ENCODE data around the gene CDC14A. TPM values are rescaled to one million over a fixed set of nuclear protein-coding genes. Genes with fewer than 3 reads are reported as not detected.

CDC14A gene
- total and polyA plus RNA-seq, 2 donors (not counting 1 experiment from before 2014, with no cell fraction given): 1.4 to 3.5 TPM

DNA sequence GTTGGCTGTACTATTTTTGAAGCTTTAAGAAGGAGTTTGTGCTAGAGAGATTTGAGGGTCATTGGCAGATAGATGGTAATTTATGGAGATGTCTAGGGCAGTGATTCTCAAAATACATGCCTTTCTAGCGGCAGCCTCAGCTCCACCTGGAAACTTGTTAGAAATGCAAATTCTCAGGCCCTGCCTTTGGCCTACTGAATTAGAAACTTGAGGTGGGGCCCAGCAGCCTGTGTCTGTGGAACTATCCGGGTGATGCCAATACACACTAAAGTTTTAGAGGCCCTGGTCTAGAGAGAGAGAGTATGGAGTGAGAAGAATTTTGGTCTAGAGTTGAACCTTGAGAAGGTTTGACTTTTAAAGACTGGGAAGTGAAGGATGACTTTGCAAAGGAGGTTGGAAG, 82.5 kb downstream of the CDC14A start:
- H3K27ac ChIP-seq (ENCODE audit: insufficient read depth, low read length): no peak overlapping the region
- H3K4me1 ChIP-seq (ENCODE audit: control insufficient read depth, extremely low read depth, insufficient read depth, low read length): no peaks in the 10 kb centered on the region
- no peaks in the 10 kb centered on the region for H3K36me3 ChIP-seq (ENCODE audit: control insufficient read depth, insufficient read depth, low read length)
- H3K4me2 ChIP-seq (ENCODE audit: extremely low read depth, insufficient read depth, low read length): no peak overlapping the region
- no peaks in the 10 kb centered on the region for H3K79me2 ChIP-seq (ENCODE audit: control insufficient read depth, insufficient read depth, low read length)
- no peak for DNase-seq (ENCODE audit: low read depth in 2 of 2)
- no peak overlapping the region for H3K9ac ChIP-seq (ENCODE audit: insufficient read depth, low read length)
- no peaks in the 10 kb centered on the region for H3K27me3 ChIP-seq (ENCODE audit: control insufficient read depth, insufficient read depth, low read length)
- H3K9me3 ChIP-seq (ENCODE audit: control insufficient read depth, insufficient read depth, low read depth, low read length): no peaks in the 10 kb centered on the region
- no peak overlapping the region for H3K4me3 ChIP-seq (replicated peaks in 1 of 4; ENCODE audit: control extremely low read depth in 1 of 4, insufficient read depth in 1 of 4, low read depth in 3 of 4, low read length in 4 of 4)
- no peaks in the 10 kb centered on the region for H4K20me1 ChIP-seq (ENCODE audit: control insufficient read depth, extremely low read depth, insufficient read depth, low read length)
- H2AFZ ChIP-seq (ENCODE audit: low read length): no peak overlapping the region
- TF ChIP-seq, protein P1, sequence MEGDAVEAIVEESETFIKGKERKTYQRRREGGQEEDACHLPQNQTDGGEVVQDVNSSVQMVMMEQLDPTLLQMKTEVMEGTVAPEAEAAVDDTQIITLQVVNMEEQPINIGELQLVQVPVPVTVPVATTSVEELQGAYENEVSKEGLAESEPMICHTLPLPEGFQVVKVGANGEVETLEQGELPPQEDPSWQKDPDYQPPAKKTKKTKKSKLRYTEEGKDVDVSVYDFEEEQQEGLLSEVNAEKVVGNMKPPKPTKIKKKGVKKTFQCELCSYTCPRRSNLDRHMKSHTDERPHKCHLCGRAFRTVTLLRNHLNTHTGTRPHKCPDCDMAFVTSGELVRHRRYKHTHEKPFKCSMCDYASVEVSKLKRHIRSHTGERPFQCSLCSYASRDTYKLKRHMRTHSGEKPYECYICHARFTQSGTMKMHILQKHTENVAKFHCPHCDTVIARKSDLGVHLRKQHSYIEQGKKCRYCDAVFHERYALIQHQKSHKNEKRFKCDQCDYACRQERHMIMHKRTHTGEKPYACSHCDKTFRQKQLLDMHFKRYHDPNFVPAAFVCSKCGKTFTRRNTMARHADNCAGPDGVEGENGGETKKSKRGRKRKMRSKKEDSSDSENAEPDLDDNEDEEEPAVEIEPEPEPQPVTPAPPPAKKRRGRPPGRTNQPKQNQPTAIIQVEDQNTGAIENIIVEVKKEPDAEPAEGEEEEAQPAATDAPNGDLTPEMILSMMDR (conservative IDR thresholded peaks at IDR 0.05 in 1 of 2, IDR thresholded peaks at IDR 0.05 in 1 of 2; ENCODE audit: low read depth in 1 of 2, low read length in 2 of 2): no peak
- TF ChIP-seq EZH2 (IDR thresholded peaks at IDR 0.05; ENCODE audit: low read length, missing control alignments): no peak

DNA sequence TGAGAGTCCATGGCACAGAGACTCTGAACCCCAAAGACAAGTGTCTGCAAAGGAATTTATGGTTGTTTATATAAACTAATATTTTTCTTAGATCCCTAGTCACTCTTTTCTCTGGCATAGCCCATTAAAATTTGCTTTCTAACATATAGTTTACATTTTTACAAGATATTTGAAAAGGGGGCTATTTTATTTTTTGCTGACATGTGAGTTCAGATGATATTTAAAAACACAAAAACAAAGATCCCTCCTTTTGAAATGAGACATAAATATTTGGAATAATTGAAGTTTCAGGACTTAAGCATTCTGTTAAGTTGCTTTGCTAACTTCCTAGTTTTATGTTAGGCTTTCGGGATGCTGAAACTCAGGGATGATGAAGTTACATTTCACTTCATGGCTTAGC, 86.1 kb downstream of the CDC14A start:
- no peak overlapping the region for H3K27ac ChIP-seq (ENCODE audit: insufficient read depth, low read length)
- no peaks in the 10 kb centered on the region for H3K36me3 ChIP-seq (ENCODE audit: control insufficient read depth, insufficient read depth, low read length)
- H4K20me1 ChIP-seq (ENCODE audit: control insufficient read depth, extremely low read depth, insufficient read depth, low read length): no peaks in the 10 kb centered on the region
- no peaks in the 10 kb centered on the region for H3K79me2 ChIP-seq (ENCODE audit: control insufficient read depth, insufficient read depth, low read length)
- no peak overlapping the region for H2AFZ ChIP-seq (ENCODE audit: low read length)
- H3K4me1 ChIP-seq (ENCODE audit: control insufficient read depth, extremely low read depth, insufficient read depth, low read length): no peaks in the 10 kb centered on the region
- no peaks in the 10 kb centered on the region for H3K9me3 ChIP-seq (ENCODE audit: control insufficient read depth, insufficient read depth, low read depth, low read length)
- no peak overlapping the region for H3K4me2 ChIP-seq (ENCODE audit: extremely low read depth, insufficient read depth, low read length)
- no peak overlapping the region for H3K4me3 ChIP-seq (replicated peaks in 1 of 4; ENCODE audit: control extremely low read depth in 1 of 4, insufficient read depth in 1 of 4, low read depth in 3 of 4, low read length in 4 of 4)
- TF ChIP-seq EZH2 (IDR thresholded peaks at IDR 0.05; ENCODE audit: low read length, missing control alignments): no peak
- TF ChIP-seq, protein P1 (conservative IDR thresholded peaks at IDR 0.05 in 1 of 2, IDR thresholded peaks at IDR 0.05 in 1 of 2; ENCODE audit: low read depth in 1 of 2, low read length in 2 of 2): no peak
- no peak for DNase-seq (ENCODE audit: low read depth in 2 of 2)
- H3K27me3 ChIP-seq (ENCODE audit: control insufficient read depth, insufficient read depth, low read length): no peaks in the 10 kb centered on the region
- no peak overlapping the region for H3K9ac ChIP-seq (ENCODE audit: insufficient read depth, low read length)

DNA sequence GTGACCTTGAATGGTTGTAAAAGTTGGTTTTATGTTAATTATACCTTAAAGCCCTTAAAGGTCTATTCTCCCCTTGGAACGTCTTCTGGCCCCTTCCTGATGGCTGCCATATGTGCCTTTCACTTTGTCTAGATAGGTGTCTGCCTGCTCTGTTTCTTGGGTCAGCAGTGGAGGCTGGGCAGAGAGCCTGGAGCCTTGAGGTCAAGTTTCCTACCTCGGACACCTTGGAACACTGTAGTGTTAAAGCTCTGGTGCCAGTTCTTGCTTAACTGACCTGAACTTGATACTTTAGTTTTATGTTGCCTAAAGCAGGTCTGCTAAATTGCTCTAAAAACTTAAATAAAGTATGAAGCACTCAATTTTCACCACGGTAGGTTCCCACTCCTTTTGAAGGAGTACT, 86.5 kb downstream of the CDC14A start:
- H3K4me2 ChIP-seq (ENCODE audit: extremely low read depth, insufficient read depth, low read length): no peak overlapping the region

More for the DNA sequence above, 86.5 kb downstream of the CDC14A start:
- H3K27me3 ChIP-seq (ENCODE audit: control insufficient read depth, insufficient read depth, low read length): no peaks in the 10 kb centered on the region
- H3K4me3 ChIP-seq (replicated peaks in 1 of 4; ENCODE audit: control extremely low read depth in 1 of 4, insufficient read depth in 1 of 4, low read depth in 3 of 4, low read length in 4 of 4): no peak overlapping the region
- TF ChIP-seq, protein P1 (conservative IDR thresholded peaks at IDR 0.05 in 1 of 2, IDR thresholded peaks at IDR 0.05 in 1 of 2; ENCODE audit: low read depth in 1 of 2, low read length in 2 of 2): no peak
- no peak for TF ChIP-seq EZH2 (IDR thresholded peaks at IDR 0.05; ENCODE audit: low read length, missing control alignments)
- H2AFZ ChIP-seq (ENCODE audit: low read length): no peak overlapping the region
- no peaks in the 10 kb centered on the region for H3K4me1 ChIP-seq (ENCODE audit: control insufficient read depth, extremely low read depth, insufficient read depth, low read length)
- no peaks in the 10 kb centered on the region for H3K36me3 ChIP-seq (ENCODE audit: control insufficient read depth, insufficient read depth, low read length)
- H3K9ac ChIP-seq (ENCODE audit: insufficient read depth, low read length): no peak overlapping the region
- no peaks in the 10 kb centered on the region for H4K20me1 ChIP-seq (ENCODE audit: control insufficient read depth, extremely low read depth, insufficient read depth, low read length)
- H3K79me2 ChIP-seq (ENCODE audit: control insufficient read depth, insufficient read depth, low read length): no peaks in the 10 kb centered on the region
- no peaks in the 10 kb centered on the region for H3K9me3 ChIP-seq (ENCODE audit: control insufficient read depth, insufficient read depth, low read depth, low read length)
- DNase-seq (ENCODE audit: low read depth in 2 of 2): no peak
- H3K27ac ChIP-seq (ENCODE audit: insufficient read depth, low read length): no peak overlapping the region

Measured in fibroblast of lung (primary cell).